ENCODE measurements around the gene FARSA. TPM values are rescaled to one million over a fixed set of nuclear protein-coding genes. Genes with fewer than 3 reads are reported as not detected.

Gene FARSA
- total RNA-seq, 3 donors from 2014 or later = 26.1 to 53.7 (median 40.7) TPM

- Histone ChIP-seq H3K27ac (peak overlapping the region; percentile 92 to 93), H3K4me3 (peak overlapping the region in 2 of 3 donors; percentile 40 to 58), H3K27me3 (no peaks in the 10 kb centered on the region), H3K9me3 (no peaks in the 10 kb centered on the region), H3K36me3 (no peaks in the 10 kb centered on the region), H3K4me1 (peaks cover 0 to 12% of the 10 kb centered on the region in 2 donors)
- no peak for DNase-seq (ENCODE audit: low spot score in 2 of 2)
- TF ChIP-seq CTCF (IDR thresholded peaks at IDR 0.05) (no peak), POLR2A (IDR thresholded peaks at IDR 0.05) (no peak), POLR2AphosphoS5 (IDR thresholded peaks at IDR 0.05) (no peak)
- intact Hi-C loops (cut with DNase I; ENCODE audit: low total_unique reads) = no loop called here
Observed at GRCh38 chr19:12912571-12912970, 20.9 kb downstream of the FARSA start.

GRCh38 chr19:12907166-12907565, 26.3 kb downstream of the FARSA start:
- Histone ChIP-seq H3K9me3 (no peaks in the 10 kb centered on the region), H3K27ac (no peak overlapping the region)

GRCh38 chr19:12899891-12900518, 33.5 kb downstream of the FARSA start:
- Histone ChIP-seq H3K27me3 (no peaks in the 10 kb centered on the region), H3K36me3 (no peaks in the 10 kb centered on the region), H3K27ac (no peak overlapping the region), H3K9me3 (no peaks in the 10 kb centered on the region), H3K4me3 (no peak overlapping the region), H3K4me1 (no peaks in the 10 kb centered on the region)
- TF ChIP-seq POLR2AphosphoS5 (IDR thresholded peaks at IDR 0.05) (no peak), CTCF (IDR thresholded peaks at IDR 0.05) (no peak), POLR2A (IDR thresholded peaks at IDR 0.05) (no peak)
- intact Hi-C loops (cut with DNase I; ENCODE audit: low total_unique reads) = no loop called here
- no peak for DNase-seq (ENCODE audit: low spot score in 2 of 2)

More at GRCh38 chr19:12907166-12907565, 26.3 kb downstream of the FARSA start:
- no peak for DNase-seq (ENCODE audit: low spot score in 2 of 2)
- no peaks in the 10 kb centered on the region for H3K36me3 ChIP-seq
- intact Hi-C loops (cut with DNase I; ENCODE audit: low total_unique reads) = no loop called here
- H3K4me1 ChIP-seq = no peaks in the 10 kb centered on the region
- no peaks in the 10 kb centered on the region for H3K27me3 ChIP-seq
- no peak for TF ChIP-seq CTCF (IDR thresholded peaks at IDR 0.05)
- no peak overlapping the region for H3K4me3 ChIP-seq

- TF ChIP-seq POLR2A (IDR thresholded peaks at IDR 0.05) (no peak), CTCF (IDR thresholded peaks at IDR 0.05) (no peak), POLR2AphosphoS5 (IDR thresholded peaks at IDR 0.05) (no peak)
- Histone ChIP-seq H3K4me1 (peaks cover 0 to 8% of the 10 kb centered on the region in 2 donors), H3K27me3 (no peaks in the 10 kb centered on the region), H3K4me3 (no peak overlapping the region), H3K36me3 (no peaks in the 10 kb centered on the region), H3K27ac (no peak overlapping the region), H3K9me3 (no peaks in the 10 kb centered on the region)
- no peak for DNase-seq (ENCODE audit: low spot score in 2 of 2)
- intact Hi-C loops (cut with DNase I; ENCODE audit: low total_unique reads) = no loop called here
Observed at GRCh38 chr19:12896460-12896859, 37.1 kb downstream of the FARSA start.

GRCh38 chr19:12893582-12893981, 39.9 kb downstream of the FARSA start:
- Histone ChIP-seq H3K36me3 (no peaks in the 10 kb centered on the region), H3K9me3 (no peaks in the 10 kb centered on the region), H3K27ac (no peak overlapping the region), H3K4me1 (peaks cover 0 to 9% of the 10 kb centered on the region in 2 donors), H3K27me3 (no peaks in the 10 kb centered on the region), H3K4me3 (no peak overlapping the region)
- intact Hi-C loops (cut with DNase I; ENCODE audit: low total_unique reads) = no loop called here
- TF ChIP-seq POLR2AphosphoS5 (IDR thresholded peaks at IDR 0.05) (no peak), CTCF (IDR thresholded peaks at IDR 0.05) (no peak), POLR2A (IDR thresholded peaks at IDR 0.05) (no peak)
- no peak for DNase-seq (ENCODE audit: low spot score in 2 of 2)
